Measurements from ENCODE around the gene CCDC40. TPM values are rescaled to one million over a fixed set of nuclear protein-coding genes. Genes with fewer than 3 reads are reported as not detected.

The CCDC40 gene
- total and polyA plus RNA-seq, 9 of the 15 experiments (the other 6 are each of a cell fraction or from before 2014, with no cell fraction given), result 0.07 to 0.33 TPM; not detected in 7

- no peak for TF ChIP-seq FOXK1 (CRISPR knock-in tag; IDR thresholded peaks at IDR 0.05; ENCODE audit: borderline replicate concordance)
- no peak for TF ChIP-seq ZNF41 (CRISPR knock-in tag; conservative IDR thresholded peaks at IDR 0.05)
- TF ChIP-seq HEY1 (CRISPR knock-in tag; IDR thresholded peaks at IDR 0.05; ENCODE audit: borderline replicate concordance), result no peak
- no peak for TF ChIP-seq MAZ (CRISPR knock-in tag; conservative IDR thresholded peaks at IDR 0.05 in 1 of 2, IDR thresholded peaks at IDR 0.05 in 1 of 2)
- TF ChIP-seq KDM1A (IDR thresholded peaks at IDR 0.05), result peak; percentile 49 to 64; a peak in 2 of 4 replicates
- TF ChIP-seq, protein P1, sequence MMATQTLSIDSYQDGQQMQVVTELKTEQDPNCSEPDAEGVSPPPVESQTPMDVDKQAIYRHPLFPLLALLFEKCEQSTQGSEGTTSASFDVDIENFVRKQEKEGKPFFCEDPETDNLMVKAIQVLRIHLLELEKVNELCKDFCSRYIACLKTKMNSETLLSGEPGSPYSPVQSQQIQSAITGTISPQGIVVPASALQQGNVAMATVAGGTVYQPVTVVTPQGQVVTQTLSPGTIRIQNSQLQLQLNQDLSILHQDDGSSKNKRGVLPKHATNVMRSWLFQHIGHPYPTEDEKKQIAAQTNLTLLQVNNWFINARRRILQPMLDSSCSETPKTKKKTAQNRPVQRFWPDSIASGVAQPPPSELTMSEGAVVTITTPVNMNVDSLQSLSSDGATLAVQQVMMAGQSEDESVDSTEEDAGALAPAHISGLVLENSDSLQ (IDR thresholded peaks at IDR 0.05), result no peak
- 0 out of 2 replicates have a peak, but pooled peaks have one; percentile 50 for TF ChIP-seq SMARCA5 (IDR thresholded peaks at IDR 0.05)
- TF ChIP-seq KAT8 (IDR thresholded peaks at IDR 0.05; ENCODE audit: low read depth), result no peak
- TF ChIP-seq SRSF9 (IDR thresholded peaks at IDR 0.05; ENCODE audit: borderline replicate concordance, low read depth, low read length), result no peak
- no peak for TF ChIP-seq GTF2F1 (IDR thresholded peaks at IDR 0.05; ENCODE audit: low read depth, low read length)
- TF ChIP-seq SMC3 (conservative IDR thresholded peaks at IDR 0.05; ENCODE audit: insufficient read depth, low read depth, low read length), result no peak
Measured at GRCh38 chr17:80043963-80044362, 7.5 kb downstream of the CCDC40 start (continued).

DNA sequence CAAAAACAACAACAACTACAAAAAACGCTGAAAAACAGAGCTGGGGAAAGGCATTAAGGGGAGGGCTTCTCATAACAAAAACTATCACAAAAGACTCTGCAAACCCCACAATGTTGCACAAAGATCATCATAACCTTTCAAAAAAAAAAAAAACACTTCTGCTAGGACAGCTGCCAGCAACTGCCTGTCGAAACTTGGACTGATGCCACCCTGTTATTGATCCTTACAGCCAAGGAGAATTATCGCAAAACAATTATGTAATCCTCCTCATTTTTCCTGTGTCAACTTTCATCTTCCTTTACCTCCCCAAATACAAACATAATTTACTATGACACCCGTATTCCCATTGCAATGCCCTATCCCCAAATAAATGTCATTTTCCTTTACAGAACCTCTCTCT lies 9.3 kb downstream of the CCDC40 start:
- no TSS peak for BruUV-seq (replicated peaks)
- Histone ChIP-seq H3K79me2 (ENCODE audit: control insufficient read depth, insufficient read depth, low read length) (no peaks in the 10 kb centered on the region), H3K9me3 (replicated peaks; ENCODE audit: control insufficient read depth, insufficient read depth, low read depth, low read length) (no peaks in the 10 kb centered on the region), H3K4me1 (replicated peaks in 1 of 2; ENCODE audit: control insufficient read depth in 2 of 2, insufficient read depth in 2 of 2, low read length in 2 of 2) (no peaks in the 10 kb centered on the region), H3K27me3 (ENCODE audit: control insufficient read depth in 2 of 2, insufficient read depth in 2 of 2, low read length in 2 of 2) (peaks cover 45 to 85% of the 10 kb centered on the region in 2 experiments), H3K4me2 (ENCODE audit: insufficient read depth, low read length) (no peak overlapping the region), H3K27ac (ENCODE audit: extremely low read depth, low read depth, low read length) (no peak overlapping the region), H3K4me3 (no peak overlapping the region), H3K36me3 (ENCODE audit: control insufficient read depth, insufficient read depth, low read length) (no peaks in the 10 kb centered on the region), H4K20me1 (replicated peaks; ENCODE audit: control insufficient read depth, insufficient read depth, low read length) (no peaks in the 10 kb centered on the region), H3K9me1 (ENCODE audit: control insufficient read depth, insufficient read depth, low read length) (no peaks in the 10 kb centered on the region), H3K9ac (ENCODE audit: insufficient read depth in 1 of 2, low read depth in 2 of 2, low read length in 2 of 2) (no peak overlapping the region), H2AFZ (ENCODE audit: low read depth, low read length) (no peak overlapping the region)
- in situ Hi-C loops (cut with MboI) (no loop called here), intact Hi-C loops (cut with micrococcal nuclease) (no loop called here)
- peak; percentile 43 for TF ChIP-seq CBX2 (IDR thresholded peaks at IDR 0.05; ENCODE audit: insufficient read depth, low read length, poor library complexity, severe bottlenecking)
- TF ChIP-seq, protein P2, sequence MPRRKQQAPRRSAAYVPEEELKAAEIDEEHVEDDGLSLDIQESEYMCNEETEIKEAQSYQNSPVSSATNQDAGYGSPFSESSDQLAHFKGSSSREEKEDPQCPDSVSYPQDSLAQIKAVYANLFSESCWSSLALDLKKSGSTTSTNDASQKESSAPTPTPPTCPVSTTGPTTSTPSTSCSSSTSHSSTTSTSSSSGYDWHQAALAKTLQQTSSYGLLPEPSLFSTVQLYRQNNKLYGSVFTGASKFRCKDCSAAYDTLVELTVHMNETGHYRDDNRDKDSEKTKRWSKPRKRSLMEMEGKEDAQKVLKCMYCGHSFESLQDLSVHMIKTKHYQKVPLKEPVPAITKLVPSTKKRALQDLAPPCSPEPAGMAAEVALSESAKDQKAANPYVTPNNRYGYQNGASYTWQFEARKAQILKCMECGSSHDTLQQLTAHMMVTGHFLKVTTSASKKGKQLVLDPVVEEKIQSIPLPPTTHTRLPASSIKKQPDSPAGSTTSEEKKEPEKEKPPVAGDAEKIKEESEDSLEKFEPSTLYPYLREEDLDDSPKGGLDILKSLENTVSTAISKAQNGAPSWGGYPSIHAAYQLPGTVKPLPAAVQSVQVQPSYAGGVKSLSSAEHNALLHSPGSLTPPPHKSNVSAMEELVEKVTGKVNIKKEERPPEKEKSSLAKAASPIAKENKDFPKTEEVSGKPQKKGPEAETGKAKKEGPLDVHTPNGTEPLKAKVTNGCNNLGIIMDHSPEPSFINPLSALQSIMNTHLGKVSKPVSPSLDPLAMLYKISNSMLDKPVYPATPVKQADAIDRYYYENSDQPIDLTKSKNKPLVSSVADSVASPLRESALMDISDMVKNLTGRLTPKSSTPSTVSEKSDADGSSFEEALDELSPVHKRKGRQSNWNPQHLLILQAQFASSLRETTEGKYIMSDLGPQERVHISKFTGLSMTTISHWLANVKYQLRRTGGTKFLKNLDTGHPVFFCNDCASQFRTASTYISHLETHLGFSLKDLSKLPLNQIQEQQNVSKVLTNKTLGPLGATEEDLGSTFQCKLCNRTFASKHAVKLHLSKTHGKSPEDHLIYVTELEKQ (CRISPR knock-in tag; IDR thresholded peaks at IDR 0.05), result no peak
- TF ChIP-seq MAZ (CRISPR knock-in tag; conservative IDR thresholded peaks at IDR 0.05 in 1 of 2, IDR thresholded peaks at IDR 0.05 in 1 of 2), result no peak
- no peak for ATAC-seq
- no peak for DNase-seq (ENCODE audit: extremely low read depth in 1 of 4, low spot score in 3 of 4)
- ChIA-PET CTCF (ENCODE audit: low intra/inter-chr PET ratio) (interaction anchor here (0.6 kb wide), 1 partner anchor 42 kb away, joined by 6 read pairs; no protein-coding TSS in a partner anchor), POLR2A (interaction anchor here (1.0 kb wide), 1 partner anchor 12 kb away, joined by 3 read pairs; no protein-coding TSS in a partner anchor)
- no peak for FAIRE-seq
- WGBS (ENCODE audit: insufficient coverage, low coverage, missing lambda C conversion rate), result 0% methylated on average over 4 of the region's 4 CpGs

All from K562 (cell line).